Stimulated activated CD8-positive, alpha-beta memory T cell treated with anti-CD3 and anti-CD28 coated beads, Interleukin-15, amount 100 ng/mL, for 48 hours (primary cell): Measurements from ENCODE around the gene NF1.
"Not testable (repeated sequence)": the region's sequence is repeated elsewhere in the genome, so short reads cannot be mapped to it uniquely, and the experiment has no call there.

ENCODE experiments used
- DNase-seq, 2 donors: peaks; one replicate each; pipeline ENCODE4 v3.0.0-alpha.2; 2020; ENCODE audit warnings: low read depth in 2 of 2

Gene NF1

DNA sequence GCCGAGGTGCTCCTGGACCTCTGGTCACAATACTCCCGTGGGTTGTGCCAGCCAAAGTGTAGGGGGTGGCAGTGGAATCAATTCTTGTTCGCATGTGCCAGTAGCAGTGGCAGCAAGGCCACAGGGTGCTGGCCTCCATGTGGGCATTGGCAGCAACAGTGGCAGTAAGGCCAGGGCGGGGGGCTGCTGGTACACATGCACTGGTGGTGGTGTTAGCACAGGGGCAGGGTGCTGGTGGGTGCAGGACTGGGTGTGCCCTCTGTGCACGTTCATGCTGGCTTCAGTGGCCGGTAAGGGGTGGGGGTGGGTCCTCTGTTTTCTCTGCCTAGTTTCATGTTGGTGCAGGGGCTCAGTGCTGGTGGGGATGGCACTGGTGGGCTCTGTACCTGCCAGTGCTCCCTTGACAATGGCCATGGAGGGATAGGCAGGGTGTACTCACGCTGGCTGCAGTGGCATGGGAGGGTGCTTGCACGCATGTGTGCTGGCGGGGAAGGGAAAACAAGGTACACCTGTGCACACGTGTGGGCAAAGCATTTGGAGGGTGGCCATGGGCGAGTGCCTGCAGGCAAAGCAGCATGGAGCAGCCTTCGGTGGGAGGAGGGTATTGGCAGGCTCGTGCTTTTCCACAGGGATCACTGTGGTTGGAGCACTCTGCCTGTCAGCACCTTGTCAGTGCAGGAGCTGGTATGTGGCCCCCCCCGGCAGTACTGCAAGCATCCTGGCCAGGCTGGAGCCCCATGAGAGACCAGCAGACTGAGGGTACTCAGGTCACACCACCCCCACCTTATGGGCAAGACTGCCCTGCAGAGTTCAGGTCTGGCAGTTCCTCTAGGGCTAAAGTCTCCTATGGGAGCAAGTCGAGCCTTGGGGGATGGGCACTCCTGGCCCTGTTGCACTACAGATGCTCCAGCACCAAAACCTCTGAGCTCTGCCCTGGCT is 35.8 kb downstream of the NF1 start:
- no peak for DNase-seq

DNA sequence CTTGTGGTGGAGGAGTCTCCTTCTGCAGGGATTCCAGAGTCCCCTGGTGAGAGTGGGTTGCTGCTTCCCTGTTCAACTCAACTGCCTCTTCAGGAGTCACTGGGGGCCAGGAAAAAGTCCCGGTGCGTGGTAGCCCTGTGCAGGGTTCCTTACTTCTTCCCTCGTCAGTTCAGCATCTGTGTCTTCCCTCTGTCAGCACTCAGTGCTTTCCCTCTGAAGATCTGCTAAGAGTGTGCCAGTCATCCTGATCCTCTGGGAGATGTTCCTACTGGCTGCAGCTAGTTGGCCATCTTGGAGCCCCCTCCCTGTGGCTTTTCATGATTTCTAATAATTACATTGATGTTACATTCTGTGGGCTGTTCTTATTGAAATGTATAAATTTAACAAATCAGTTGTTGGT is 36.5 kb downstream of the NF1 start:
- no peak for DNase-seq

DNA sequence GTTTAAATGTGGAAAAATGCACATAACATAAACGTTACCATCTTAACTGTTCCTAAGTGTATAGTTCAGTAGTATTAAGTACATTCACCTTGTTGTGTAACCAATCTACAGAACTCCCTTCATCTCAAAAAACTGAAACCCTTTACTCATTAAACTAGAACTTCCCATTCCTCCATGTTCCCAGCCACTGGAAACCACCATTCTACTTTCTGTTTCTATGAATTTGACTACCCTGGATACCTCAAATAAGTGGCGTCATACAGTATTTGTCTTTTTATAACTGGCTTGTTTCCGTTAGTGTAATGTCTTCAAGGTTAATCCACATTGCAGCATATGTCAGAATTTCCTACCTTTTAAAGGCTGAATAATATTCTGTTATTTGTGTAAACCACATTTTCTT is 38.2 kb downstream of the NF1 start:
- DNase-seq: no peak

DNA sequence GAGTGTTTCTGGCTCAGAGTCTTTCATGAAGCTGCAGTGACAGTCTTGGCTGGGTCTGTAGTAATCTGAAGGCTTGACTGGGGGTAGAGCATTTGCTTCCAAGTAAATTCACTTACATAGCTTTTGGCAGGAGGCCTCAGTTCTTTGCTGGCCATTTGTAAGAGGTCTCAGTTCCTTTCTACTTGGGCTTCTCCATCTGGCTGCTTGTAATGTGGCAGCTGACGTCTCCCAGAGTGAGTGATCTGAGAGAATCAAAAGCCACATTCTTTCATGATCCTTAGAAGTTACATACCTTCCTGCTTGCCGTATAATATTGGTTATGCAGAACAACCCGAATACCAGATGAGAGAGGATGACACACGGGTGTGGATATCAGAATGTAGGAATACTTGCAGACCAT is 39.8 kb downstream of the NF1 start:
- no peak for DNase-seq

DNA sequence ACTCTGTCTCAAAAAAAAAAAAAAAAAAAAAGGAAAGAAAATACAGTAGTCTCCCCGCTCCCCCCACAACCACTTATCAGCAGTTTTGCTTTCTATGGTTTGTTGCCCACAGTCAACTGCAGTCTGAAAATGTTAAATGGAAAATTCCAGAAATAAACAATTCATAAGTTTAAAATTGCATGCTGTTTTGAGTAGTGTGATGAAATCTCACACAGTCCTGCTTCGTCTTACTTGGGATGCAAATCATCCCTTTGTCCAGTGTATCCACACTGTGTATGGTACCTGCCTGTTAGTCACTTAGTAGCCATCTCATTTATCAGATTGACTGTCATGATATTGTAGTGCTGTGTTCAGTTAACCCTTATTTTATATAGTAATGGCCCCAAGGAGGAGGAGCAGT is 41.5 kb downstream of the NF1 start:
- no peak for DNase-seq

DNA sequence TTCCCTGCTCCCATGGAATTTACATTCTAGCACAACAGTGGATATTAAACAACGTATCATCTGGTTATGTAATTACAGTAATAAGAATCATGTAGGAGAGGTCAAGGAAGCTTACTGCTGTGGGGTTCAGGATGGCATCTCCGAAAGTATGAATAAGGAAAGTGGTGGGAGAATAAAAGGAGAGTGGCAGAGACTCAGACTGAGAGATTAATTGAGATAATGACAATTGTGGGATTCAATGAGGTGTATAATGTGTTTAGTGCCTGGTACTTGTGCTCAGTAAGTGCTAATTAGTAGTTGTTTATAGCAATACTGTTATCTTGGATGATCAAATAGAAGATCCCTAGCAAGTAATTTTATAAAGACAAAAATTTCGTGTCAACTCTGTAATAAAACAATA is 45.3 kb downstream of the NF1 start:
- DNase-seq: no peak

DNA sequence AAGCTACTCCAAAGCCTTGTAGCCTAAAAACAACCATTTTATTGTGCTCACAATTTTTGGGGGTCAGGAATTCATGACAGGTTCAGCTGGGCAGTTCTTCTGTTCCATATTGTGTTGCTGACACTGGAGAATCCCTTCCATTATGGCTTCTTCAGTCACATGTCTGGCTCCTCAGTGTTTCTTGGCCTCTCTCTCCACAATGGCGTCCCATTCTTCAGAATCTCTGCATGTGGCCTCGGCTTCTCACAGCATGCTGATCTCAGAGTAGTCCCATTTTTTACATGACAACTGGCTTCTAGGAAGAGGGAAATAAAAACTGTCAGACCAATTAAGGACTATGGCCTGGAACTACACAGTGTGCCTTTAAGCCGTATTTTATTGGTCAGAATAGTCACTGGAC is 49.7 kb downstream of the NF1 start:
- DNase-seq: no peak

DNA sequence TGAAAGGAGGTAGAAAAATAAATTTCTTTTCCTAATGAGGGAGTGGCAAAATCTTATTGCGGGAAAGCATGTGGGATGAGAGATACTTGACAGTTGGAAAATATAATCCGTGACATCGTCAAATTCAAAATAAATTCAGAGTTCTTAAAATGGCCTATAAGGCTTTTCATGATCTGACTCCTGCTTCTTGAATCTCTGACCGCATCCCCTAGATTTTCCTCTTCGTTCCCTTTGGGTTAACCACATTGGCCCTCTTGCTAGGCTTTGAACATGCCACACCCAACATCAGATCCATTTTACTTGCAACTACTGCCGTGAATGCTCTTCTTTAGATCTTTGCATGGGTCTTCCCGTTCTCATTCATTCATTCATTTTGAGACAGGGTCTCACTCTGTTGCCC is 50.1 kb downstream of the NF1 start:
- no peak for DNase-seq

DNA sequence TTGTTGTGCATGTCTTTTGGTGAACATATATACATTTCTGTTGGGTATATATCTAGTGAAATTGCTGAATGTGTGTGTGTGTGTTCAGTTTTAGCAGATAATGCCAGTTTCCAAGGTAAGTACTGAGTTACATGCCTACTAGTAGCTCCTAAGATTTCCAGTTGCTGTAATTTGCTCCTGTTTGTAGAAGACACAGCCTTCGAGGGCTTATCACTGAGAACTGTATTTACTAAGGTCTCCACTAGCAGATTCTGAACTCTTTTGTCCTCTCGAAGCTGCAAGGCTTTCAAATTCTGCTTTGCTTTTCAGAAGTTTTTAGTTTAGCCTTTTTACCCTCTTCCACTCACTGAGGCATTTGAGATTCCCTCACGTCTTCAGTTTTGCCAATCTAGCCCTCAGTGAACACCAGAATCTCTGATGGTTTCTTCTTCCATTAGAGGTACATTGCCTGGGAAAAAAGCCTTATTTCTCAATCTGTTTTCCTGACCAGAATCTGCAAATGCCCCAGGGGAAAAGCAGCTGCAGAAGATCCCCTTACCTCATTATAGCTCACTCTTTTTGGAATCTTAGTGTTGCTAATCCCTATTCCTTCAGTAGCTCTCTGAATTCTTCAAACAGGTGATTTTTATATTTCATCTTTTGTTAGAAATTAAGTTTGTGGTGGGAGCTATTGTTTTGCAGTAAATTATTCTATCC is 52.9 kb downstream of the NF1 start:
- no peak for DNase-seq

DNA sequence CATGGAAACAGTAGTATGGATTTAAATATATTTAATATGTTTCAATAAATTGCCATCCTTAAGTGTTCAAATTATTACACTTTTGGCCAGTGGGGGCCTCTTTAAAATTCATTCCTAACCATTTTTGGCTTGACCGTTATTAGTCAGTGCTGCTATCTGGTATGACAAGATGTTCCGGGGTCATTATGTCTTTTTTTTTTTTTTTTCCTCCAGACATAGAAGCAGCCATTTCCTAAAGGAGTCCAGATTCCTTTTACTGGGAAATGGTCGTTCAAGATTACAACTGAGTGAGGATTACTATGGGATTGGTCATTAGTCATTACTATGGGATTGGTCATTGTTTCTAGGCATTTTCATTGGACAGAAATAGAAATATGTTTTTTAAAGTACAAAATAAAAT is 53.4 kb downstream of the NF1 start:
- no peak for DNase-seq

DNA sequence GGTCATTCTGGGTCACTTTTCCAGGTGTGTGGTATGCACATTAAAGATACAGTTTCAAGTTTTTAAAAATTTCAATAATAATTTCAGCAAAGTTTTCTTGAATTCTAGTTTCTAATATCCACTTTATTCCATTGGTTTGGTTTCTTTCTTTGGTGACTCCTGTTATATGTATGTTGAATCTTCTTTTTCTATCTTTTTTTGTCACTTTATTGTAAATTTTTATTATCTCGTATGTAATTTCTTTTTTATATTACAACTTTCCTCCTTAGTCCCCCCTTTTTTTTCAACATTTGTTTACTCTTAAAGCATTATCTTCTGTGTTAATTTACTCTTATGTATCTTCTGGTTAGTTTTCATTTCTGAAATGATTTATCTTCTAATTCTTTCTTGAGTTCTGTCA is 57.5 kb downstream of the NF1 start:
- DNase-seq: no peak

DNA sequence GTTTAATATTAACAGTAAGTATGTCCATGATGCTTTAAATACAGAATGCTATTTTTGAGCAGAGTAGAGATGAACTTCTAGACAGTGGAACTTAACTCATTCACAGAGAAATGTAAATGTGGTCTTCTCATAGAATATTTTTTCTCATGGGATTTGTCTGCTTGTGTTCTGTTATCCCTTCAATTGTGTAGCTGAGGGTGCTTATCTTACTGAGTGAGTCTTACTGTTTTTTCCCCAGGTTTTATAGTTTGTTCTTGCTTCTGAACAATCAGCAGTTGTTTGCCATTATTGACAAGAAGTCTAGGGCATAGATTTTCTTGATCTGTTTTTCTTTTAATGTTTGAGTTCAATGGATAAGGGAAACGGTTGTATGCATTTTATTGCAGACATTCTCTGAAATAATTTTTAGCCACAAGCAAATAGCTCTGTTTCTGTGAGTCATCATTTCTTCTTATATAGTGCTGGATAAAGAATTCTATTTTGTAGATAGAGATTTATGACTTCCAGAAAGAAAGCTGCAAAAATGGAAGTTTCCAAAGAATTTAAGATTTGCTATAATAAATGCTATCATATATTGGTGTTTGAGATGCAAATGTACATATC is 60.5 kb downstream of the NF1 start:
- DNase-seq: no peak

DNA sequence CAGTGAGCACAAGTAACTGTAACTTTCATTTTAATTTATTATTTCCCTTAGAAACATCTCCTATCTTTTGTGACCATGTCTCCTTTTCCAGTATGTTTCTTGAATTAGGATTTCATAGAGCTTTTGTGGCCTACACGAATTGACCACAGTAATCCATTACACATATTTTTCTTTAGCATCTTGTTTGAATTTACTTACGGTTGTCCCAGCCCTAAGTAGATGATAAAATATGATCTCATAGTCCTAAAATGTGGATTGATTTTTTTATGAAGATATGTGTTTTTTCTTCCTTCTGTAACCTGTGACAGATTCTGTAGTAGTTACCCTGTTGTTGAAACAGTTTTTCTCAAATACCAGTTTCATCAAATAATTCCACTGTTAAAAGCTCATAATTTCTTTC is 61.5 kb downstream of the NF1 start:
- no peak for DNase-seq

DNA sequence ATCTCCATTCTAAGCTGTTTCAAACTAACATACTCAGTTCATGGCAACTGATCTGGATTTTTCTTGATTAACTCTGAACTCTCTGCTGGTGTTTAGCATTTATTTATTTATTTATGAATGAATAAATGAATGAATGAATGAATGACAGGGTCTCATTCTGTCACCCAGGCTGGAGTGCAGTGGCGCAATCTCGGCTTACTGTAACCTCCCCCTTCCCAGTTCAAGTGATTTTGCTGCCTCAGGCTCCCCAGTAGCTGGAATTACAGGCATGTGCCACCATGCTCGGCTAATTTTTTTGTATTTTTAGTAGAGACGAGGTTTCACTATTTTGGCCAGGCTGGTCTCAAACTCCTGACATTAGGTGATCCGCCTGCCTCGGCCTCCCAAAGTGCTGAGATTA is 62.1 kb downstream of the NF1 start:
- not testable (repeated sequence) for DNase-seq

DNA sequence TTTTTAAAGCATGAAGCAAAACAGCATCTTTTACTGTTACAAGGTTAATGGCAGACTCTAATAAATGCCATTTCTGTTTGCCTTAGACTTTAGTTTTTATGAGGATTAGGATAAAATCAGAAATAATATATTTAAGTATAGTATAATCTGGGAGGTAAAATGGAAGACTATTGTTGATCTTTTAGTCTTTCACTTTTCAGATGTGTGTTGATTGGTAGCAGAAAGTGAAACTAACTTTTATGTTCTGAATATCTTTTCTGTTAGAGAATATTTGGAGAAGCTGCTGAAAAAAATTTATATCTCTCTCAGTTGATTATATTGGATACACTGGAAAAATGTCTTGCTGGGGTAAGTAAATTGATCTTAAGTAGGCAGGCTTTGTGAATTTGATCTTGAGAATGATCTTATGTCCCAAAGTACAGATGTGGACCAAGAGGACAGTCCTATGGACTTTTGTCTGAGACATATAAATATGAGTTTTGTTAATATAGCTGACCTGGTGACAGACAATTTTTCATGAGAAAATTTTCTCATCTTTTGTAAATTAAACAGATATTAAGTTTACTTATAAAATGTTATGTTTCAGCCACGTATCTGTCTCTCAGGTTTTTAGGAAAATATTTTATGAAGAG is 64.1 kb downstream of the NF1 start:
- DNase-seq: no peak

DNA sequence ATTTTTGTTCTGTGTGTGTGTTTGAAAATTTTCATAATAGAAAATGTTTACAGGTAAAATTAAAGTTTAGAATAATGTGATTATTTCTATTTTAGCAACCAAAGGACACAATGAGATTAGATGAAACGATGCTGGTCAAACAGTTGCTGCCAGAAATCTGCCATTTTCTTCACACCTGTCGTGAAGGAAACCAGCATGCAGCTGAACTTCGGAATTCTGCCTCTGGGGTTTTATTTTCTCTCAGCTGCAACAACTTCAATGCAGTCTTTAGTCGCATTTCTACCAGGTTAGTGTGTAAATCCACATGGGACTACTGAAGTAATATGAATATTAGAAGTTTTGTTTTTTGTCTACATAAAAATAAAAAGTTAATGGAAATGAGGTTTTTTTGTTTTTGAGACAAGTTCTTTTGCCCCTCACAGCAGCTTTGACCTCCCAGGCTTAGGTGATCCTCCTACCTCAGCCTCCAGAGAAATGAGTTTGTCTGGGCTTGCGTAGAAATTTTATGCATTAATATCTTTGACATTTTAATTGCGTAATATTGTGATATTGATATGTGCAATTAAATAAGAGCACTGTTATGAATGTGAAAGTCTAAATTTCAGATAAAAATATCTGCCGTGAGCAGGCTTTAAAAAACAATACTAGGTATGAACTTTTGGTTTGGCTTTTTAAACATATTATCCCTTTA is 68.5 kb downstream of the NF1 start:
- no peak for DNase-seq

DNA sequence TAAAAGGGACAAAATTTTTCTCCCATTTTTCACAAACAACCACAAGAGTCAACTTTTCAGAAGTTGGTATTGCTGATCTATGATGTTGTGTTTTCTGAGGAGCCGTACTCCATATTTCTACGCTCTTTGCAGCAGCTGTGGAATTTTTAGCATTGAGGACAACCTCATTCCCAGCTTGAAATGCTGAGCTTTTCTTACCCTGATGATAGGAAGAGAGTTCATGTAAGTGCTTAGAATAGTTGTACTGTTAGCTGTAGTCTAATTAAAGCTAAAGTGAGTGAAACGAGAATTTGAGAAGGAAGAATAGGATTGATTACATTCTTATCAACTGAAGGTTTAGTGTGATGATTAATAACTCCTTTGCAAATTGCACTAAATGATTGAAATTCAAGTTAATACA is 72.3 kb downstream of the NF1 start:
- DNase-seq: no peak

DNA sequence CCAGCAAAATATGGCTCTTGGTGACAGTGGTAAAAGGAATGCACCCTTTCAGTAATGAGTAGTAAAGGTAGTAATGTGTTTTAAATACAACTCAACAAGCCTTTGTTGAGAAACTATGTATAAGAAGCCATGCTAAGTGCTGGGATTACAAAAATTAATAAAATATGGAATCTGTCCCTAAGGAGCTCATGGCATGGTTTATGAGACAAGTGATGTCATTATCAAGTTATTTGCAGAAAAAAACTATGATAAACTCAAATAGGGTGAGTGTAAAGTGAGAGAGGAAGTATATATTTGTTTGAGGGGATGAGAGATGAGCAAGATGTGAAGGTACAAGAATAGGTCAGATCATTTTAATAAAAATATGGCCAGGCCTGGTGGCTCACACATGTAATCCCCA is 76.9 kb downstream of the NF1 start:
- no peak for DNase-seq

DNA sequence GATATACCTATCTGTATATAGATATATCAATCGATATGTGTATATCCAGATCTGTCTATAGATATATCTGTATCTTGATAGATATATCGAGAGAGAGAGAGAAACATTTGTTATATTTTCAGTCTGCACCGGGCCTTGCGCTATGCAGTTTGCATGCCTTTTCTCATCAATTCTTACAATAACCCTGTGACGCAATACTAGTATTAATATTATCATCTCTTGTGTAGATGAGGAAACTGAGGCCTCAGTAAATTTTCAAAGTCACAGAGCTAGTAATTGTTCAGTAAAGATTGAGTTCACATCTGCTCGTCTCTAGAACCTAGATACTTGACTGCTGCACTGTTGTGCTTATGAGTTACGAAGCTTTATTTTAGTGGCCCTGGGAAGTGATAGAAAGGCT is 77.6 kb downstream of the NF1 start:
- DNase-seq: no peak

DNA sequence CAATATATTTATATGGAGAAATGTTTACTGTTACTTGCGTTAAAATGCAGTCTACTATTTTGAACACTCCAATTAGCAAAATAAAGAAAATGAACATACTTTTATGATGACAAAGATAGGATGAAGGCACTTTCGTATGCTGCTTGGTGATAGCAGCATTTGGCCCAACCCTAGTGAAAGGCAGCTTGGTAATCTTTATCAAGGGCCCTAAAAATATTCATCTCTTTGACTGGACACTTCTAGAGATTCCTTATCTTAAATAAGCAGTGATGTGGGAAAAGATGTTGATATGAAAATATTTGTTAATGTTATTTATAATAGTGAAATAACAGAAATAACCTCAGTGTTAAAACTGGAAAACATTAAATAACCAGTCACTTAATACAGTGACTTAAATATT is 79.4 kb downstream of the NF1 start:
- DNase-seq: no peak

DNA sequence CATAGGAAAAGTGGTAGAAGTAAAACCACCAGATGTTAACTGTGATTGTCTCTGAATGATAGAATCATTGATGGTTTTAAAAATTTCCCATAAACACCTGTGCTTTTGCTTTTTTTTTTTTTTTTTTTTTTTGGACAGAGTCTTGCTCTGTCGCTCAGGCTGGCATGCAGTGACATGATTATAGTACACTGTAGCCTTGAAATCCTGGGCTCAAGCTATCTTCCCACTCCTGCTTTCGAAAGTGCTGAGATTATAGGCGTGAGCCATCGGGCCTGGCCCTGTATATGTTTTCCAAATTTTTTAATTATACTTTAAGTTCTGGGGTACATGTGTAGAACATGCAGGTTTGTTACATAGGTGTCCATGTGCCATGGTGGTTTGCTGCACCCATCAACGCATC is 80.5 kb downstream of the NF1 start:
- DNase-seq: no peak

DNA sequence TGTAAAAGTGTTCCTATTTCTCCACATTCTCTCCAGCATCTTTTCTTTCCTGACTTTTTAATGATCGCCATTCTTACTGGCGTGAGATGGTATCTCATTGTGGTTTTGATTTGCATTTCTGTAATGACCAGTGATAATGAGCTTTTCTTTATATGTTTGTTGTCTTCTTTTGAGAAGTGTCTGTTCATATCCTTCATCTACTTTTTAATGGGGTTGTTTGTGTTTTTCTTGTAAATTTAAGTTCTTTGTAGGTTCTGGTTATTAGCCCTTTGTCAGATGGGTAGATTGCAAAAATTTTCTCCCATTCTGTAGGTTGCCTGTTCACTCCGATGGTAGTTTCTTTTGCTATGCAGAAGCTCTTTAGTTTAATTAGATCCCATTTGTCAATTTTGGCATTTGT is 81.4 kb downstream of the NF1 start:
- not testable (repeated sequence) for DNase-seq
